Left lung (tissue), 10 donors: ENCODE results near the gene ETV3. TPM values are rescaled to one million over a fixed set of nuclear protein-coding genes. Genes with fewer than 3 reads are reported as not detected.

ENCODE experiments used
- ATAC-seq: fragments of 200-7000 bp; cut with Tn5 transposase; one replicate; pipeline ENCODE4 v1.9.1; 2020; ENCODE audit warnings: moderate library complexity
- DNase-seq, 4 donors: peaks; one replicate each; pipeline ENCODE4 v3.0.0-alpha.2; 2013 to 2020
- H3K27ac ChIP-seq, 2 donors: fragments of 200-600 bp; sonication (generic) in 1 of 2; one replicate each; pipeline versions ENCODE4 v1.5.0 to v1.8.0; 2020 to 2021
- H3K27me3 ChIP-seq, 2 donors: fragments of 200-600 bp; sonication (generic) in 1 of 2; one replicate each; pipeline versions ENCODE4 v1.5.0 to v1.8.0; 2020 to 2021
- H3K36me3 ChIP-seq, 2 donors: fragments of 200-600 bp; sonication (generic) in 1 of 2; one replicate each; pipeline versions ENCODE4 v1.5.0 to v1.8.0; 2020 to 2021
- H3K4me1 ChIP-seq, 2 donors: fragments of 200-600 bp; one replicate each; pipeline ENCODE4 v1.8.0; 2021
- H3K4me3 ChIP-seq, 2 donors: fragments of 200-600 bp; sonication (generic) in 1 of 2; one replicate each; pipeline versions ENCODE4 v1.5.0 to v1.8.0; 2020 to 2021; ENCODE audit warnings: mild to moderate bottlenecking in 1 of 2
- H3K9me3 ChIP-seq, 2 donors: fragments of 200-600 bp; sonication (generic) in 1 of 2; one replicate each; pipeline versions ENCODE4 v1.5.0 to v1.8.0; 2020 to 2021
- intact Hi-C, 2 donors: fragments of 100-400 bp; cut with DNase I; formaldehyde crosslinking; loops; one replicate each; pipeline versions ENCODE4 v1.11.2 to v1.14.2; 2022
- polyA plus RNA-seq, 6 donors: library from polyadenylated mRNA; unstranded; fragments of 120-200 nt; gene quantifications; one replicate each; pipeline ENCODE4 v1.2.1, GENCODE V29; 2013; ENCODE audit not compliant: insufficient read length in 6 of 6
- total RNA-seq, 2 donors: library from RNA; stranded (reverse); fragmentation: NEBNext Ultra II Directional; extraction: Animal tissue kit (Norgen Biotek cat#: 25700); gene quantifications; one replicate each; pipeline ENCODE4 v1.2.1, GENCODE V29; 2021
- TF ChIP-seq, protein P1 (sequence below), 2 donors: fragments of 200-600 bp; sonication (generic) in 1 of 2; IDR thresholded peaks; one replicate each; pipeline versions ENCODE4 v1.5.0 to v1.8.0; 2021; ENCODE audit warnings: antibody characterized with exemption in 2 of 2
- donor health status: DM: no; HTN: yes; CAD: no.
- donor health status: DM: no; HTN: no; CAD: no.

The ETV3 gene
- total and polyA plus RNA-seq, 8 donors = 22.6 to 28.2 (median 25.0) TPM

GRCh38 chr1:157181790-157182189 lies 43.6 kb upstream of the ETV3 start:
- ATAC-seq (peak; percentile 13), DNase-seq (no peak)
- H3K27ac ChIP-seq = no peak overlapping the region
- H3K4me1 ChIP-seq = no peaks in the 10 kb centered on the region
- H3K9me3 ChIP-seq = no peaks in the 10 kb centered on the region
- TF ChIP-seq, protein P1, sequence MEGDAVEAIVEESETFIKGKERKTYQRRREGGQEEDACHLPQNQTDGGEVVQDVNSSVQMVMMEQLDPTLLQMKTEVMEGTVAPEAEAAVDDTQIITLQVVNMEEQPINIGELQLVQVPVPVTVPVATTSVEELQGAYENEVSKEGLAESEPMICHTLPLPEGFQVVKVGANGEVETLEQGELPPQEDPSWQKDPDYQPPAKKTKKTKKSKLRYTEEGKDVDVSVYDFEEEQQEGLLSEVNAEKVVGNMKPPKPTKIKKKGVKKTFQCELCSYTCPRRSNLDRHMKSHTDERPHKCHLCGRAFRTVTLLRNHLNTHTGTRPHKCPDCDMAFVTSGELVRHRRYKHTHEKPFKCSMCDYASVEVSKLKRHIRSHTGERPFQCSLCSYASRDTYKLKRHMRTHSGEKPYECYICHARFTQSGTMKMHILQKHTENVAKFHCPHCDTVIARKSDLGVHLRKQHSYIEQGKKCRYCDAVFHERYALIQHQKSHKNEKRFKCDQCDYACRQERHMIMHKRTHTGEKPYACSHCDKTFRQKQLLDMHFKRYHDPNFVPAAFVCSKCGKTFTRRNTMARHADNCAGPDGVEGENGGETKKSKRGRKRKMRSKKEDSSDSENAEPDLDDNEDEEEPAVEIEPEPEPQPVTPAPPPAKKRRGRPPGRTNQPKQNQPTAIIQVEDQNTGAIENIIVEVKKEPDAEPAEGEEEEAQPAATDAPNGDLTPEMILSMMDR (IDR thresholded peaks at IDR 0.05) = no peak
- H3K27me3 ChIP-seq = no peaks in the 10 kb centered on the region
- intact Hi-C loops = no loop called here
- H3K36me3 ChIP-seq = no peaks in the 10 kb centered on the region
- no peak overlapping the region for H3K4me3 ChIP-seq

GRCh38 chr1:157181258-157181657 lies 43.1 kb upstream of the ETV3 start:
- Histone ChIP-seq H3K27me3 (no peaks in the 10 kb centered on the region), H3K27ac (no peak overlapping the region), H3K4me1 (no peaks in the 10 kb centered on the region), H3K4me3 (no peak overlapping the region), H3K9me3 (no peaks in the 10 kb centered on the region), H3K36me3 (no peaks in the 10 kb centered on the region)
- ATAC-seq (no peak), DNase-seq (no peak)
- intact Hi-C loops = no loop called here
- TF ChIP-seq, protein P1 (IDR thresholded peaks at IDR 0.05) = no peak

GRCh38 chr1:157178490-157178889 lies 40.3 kb upstream of the ETV3 start:
- Histone ChIP-seq H3K36me3 (no peaks in the 10 kb centered on the region), H3K27ac (no peak overlapping the region), H3K27me3 (no peaks in the 10 kb centered on the region), H3K4me1 (no peaks in the 10 kb centered on the region), H3K4me3 (no peak overlapping the region), H3K9me3 (no peaks in the 10 kb centered on the region)
- TF ChIP-seq, protein P1 (IDR thresholded peaks at IDR 0.05) = no peak
- DNase-seq = no peak
- intact Hi-C loops = no loop called here
- ATAC-seq = no peak

GRCh38 chr1:157177733-157178394 lies 39.7 kb upstream of the ETV3 start:
- H3K27me3 ChIP-seq = no peaks in the 10 kb centered on the region
- no peak overlapping the region for H3K27ac ChIP-seq
- H3K36me3 ChIP-seq = no peaks in the 10 kb centered on the region
- no peak for DNase-seq
- no peaks in the 10 kb centered on the region for H3K9me3 ChIP-seq
- ATAC-seq = no peak
- intact Hi-C loops = no loop called here
- no peak overlapping the region for H3K4me3 ChIP-seq
- H3K4me1 ChIP-seq = no peaks in the 10 kb centered on the region
- TF ChIP-seq, protein P1 (IDR thresholded peaks at IDR 0.05) = no peak

- intact Hi-C loops = no loop called here
Measured at GRCh38 chr1:157176591-157177121, 38.5 kb upstream of the ETV3 start.

More at GRCh38 chr1:157176591-157177121, 38.5 kb upstream of the ETV3 start:
- Histone ChIP-seq H3K9me3 (no peaks in the 10 kb centered on the region), H3K36me3 (no peaks in the 10 kb centered on the region), H3K27me3 (no peaks in the 10 kb centered on the region), H3K27ac (no peak overlapping the region), H3K4me3 (no peak overlapping the region), H3K4me1 (no peaks in the 10 kb centered on the region)
- TF ChIP-seq, protein P1 (IDR thresholded peaks at IDR 0.05) = no peak
- ATAC-seq = no peak
- DNase-seq = no peak
